ENCODE results near the gene ANKRD33B. TPM values are rescaled to one million over a fixed set of nuclear protein-coding genes. Genes with fewer than 3 reads are reported as not detected.
A peak's percentile ranks its signal among the peaks of the same experiment; 100 is the strongest.
"Not testable (repeated sequence)": the region's sequence is repeated elsewhere in the genome, so short reads cannot be mapped to it uniquely, and the experiment has no call there.

Gene ANKRD33B
- polyA plus RNA-seq, 3 donors from 2014 or later, result 0.13 to 0.15 TPM; not detected in 1

- Mint-ChIP-seq H3K4me1 (peaks cover 14 to 20% of the 10 kb centered on the region in 2 donors), H3K36me3 (no peaks in the 10 kb centered on the region), H3K27me3 (ENCODE audit: low read depth in 3 of 3) (no peaks in the 10 kb centered on the region), H3K4me3 (no peak overlapping the region), H3K9me3 (no peaks in the 10 kb centered on the region), H3K27ac (peak overlapping the region in 1 of 6 donors; percentile 13)
- DNase-seq, result no peak
Observed at GRCh38 chr5:10604975-10605374, 41.1 kb downstream of the ANKRD33B start.

- H3K9me3 Mint-ChIP-seq; H3K27me3 Mint-ChIP-seq (ENCODE audit: low read depth in 3 of 3); DNase-seq; H3K36me3 Mint-ChIP-seq; H3K27ac Mint-ChIP-seq: not testable (repeated sequence)
- H3K4me1 Mint-ChIP-seq, result peaks cover 14 to 20% of the 10 kb centered on the region in 2 donors
- peak overlapping the region in 1 of 5 donors; percentile 75 for H3K4me3 Mint-ChIP-seq
Observed at GRCh38 chr5:10606632-10607022, 42.8 kb downstream of the ANKRD33B start.

- H3K4me3 Mint-ChIP-seq, result peak overlapping the region in 4 of 5 donors; percentile 9 to 75 (median 62)
- H3K27ac Mint-ChIP-seq, result peak overlapping the region in 3 of 6 donors; percentile 38 to 78 (median 42)
- no peaks in the 10 kb centered on the region for H3K36me3 Mint-ChIP-seq
- no peaks in the 10 kb centered on the region for H3K9me3 Mint-ChIP-seq
- H3K27me3 Mint-ChIP-seq (ENCODE audit: low read depth in 3 of 3), result peaks cover 0 to 2% (median 0%) of the 10 kb centered on the region in 3 donors
- no peak for DNase-seq
- peaks cover 14 to 20% of the 10 kb centered on the region in 2 donors for H3K4me1 Mint-ChIP-seq
Observed at GRCh38 chr5:10607023-10607665, 43.3 kb downstream of the ANKRD33B start.

GRCh38 chr5:10607666-10608073 lies 43.8 kb downstream of the ANKRD33B start:
- Mint-ChIP-seq H3K4me1 (peaks cover 14 to 20% of the 10 kb centered on the region in 2 donors), H3K9me3 (no peaks in the 10 kb centered on the region), H3K4me3 (peak overlapping the region in 4 of 5 donors; percentile 27 to 75 (median 62)), H3K27me3 (ENCODE audit: low read depth in 3 of 3) (peaks cover 0 to 2% (median 0%) of the 10 kb centered on the region in 3 donors), H3K27ac (peak overlapping the region in 3 of 6 donors; percentile 13 to 78 (median 42)), H3K36me3 (no peaks in the 10 kb centered on the region)
- no peak for DNase-seq

GRCh38 chr5:10608081-10608480 lies 44.2 kb downstream of the ANKRD33B start:
- peaks cover 14 to 20% of the 10 kb centered on the region in 2 donors for H3K4me1 Mint-ChIP-seq
- not testable (repeated sequence) for H3K27me3 Mint-ChIP-seq (ENCODE audit: low read depth in 3 of 3); DNase-seq; H3K9me3 Mint-ChIP-seq; H3K36me3 Mint-ChIP-seq
- H3K4me3 Mint-ChIP-seq, result peak overlapping the region in 4 of 5 donors; percentile 27 to 75 (median 62)
- peak overlapping the region in 1 of 6 donors; percentile 42 for H3K27ac Mint-ChIP-seq

- Mint-ChIP-seq H3K4me1 (peaks cover 14 to 20% of the 10 kb centered on the region in 2 donors), H3K9me3 (no peaks in the 10 kb centered on the region), H3K4me3 (no peak overlapping the region), H3K36me3 (no peaks in the 10 kb centered on the region), H3K27me3 (ENCODE audit: low read depth in 3 of 3) (peaks cover 0 to 2% (median 2%) of the 10 kb centered on the region in 3 donors), H3K27ac (no peak overlapping the region)
- DNase-seq, result no peak
Observed at GRCh38 chr5:10610058-10610457, 46.2 kb downstream of the ANKRD33B start.

GRCh38 chr5:10611290-10611689 lies 47.4 kb downstream of the ANKRD33B start:
- H3K9me3 Mint-ChIP-seq, result no peaks in the 10 kb centered on the region
- DNase-seq, result no peak
- no peaks in the 10 kb centered on the region for H3K36me3 Mint-ChIP-seq
- peaks cover 0 to 2% (median 2%) of the 10 kb centered on the region in 3 donors for H3K27me3 Mint-ChIP-seq (ENCODE audit: low read depth in 3 of 3)
- H3K4me1 Mint-ChIP-seq, result peaks cover 14 to 17% of the 10 kb centered on the region in 2 donors
- no peak overlapping the region for H3K4me3 Mint-ChIP-seq
- no peak overlapping the region for H3K27ac Mint-ChIP-seq

GRCh38 chr5:10612251-10612650 lies 48.4 kb downstream of the ANKRD33B start:
- Mint-ChIP-seq H3K27me3 (ENCODE audit: low read depth in 3 of 3) (peaks cover 0 to 4% (median 2%) of the 10 kb centered on the region in 3 donors), H3K9me3 (no peaks in the 10 kb centered on the region), H3K27ac (no peak overlapping the region), H3K4me3 (no peak overlapping the region), H3K36me3 (no peaks in the 10 kb centered on the region), H3K4me1 (peaks cover 9 to 12% of the 10 kb centered on the region in 2 donors)
- DNase-seq, result no peak

GRCh38 chr5:10615693-10616092 lies 51.8 kb downstream of the ANKRD33B start:
- H3K27ac Mint-ChIP-seq, result no peak overlapping the region
- DNase-seq, result no peak
- peaks cover 0 to 4% (median 3%) of the 10 kb centered on the region in 3 donors for H3K27me3 Mint-ChIP-seq (ENCODE audit: low read depth in 3 of 3)
- H3K4me3 Mint-ChIP-seq, result no peak overlapping the region
- no peaks in the 10 kb centered on the region for H3K4me1 Mint-ChIP-seq
- no peaks in the 10 kb centered on the region for H3K9me3 Mint-ChIP-seq
- no peaks in the 10 kb centered on the region for H3K36me3 Mint-ChIP-seq

- no peaks in the 10 kb centered on the region for H3K4me1 Mint-ChIP-seq
- H3K27me3 Mint-ChIP-seq (ENCODE audit: low read depth in 3 of 3), result peaks cover 0 to 7% (median 2%) of the 10 kb centered on the region in 3 donors
- H3K36me3 Mint-ChIP-seq, result no peaks in the 10 kb centered on the region
- H3K27ac Mint-ChIP-seq, result no peak overlapping the region
- no peak overlapping the region for H3K4me3 Mint-ChIP-seq
- no peaks in the 10 kb centered on the region for H3K9me3 Mint-ChIP-seq
- DNase-seq, result no peak
Observed at GRCh38 chr5:10617103-10617502, 53.2 kb downstream of the ANKRD33B start.

- no peak for DNase-seq
- Mint-ChIP-seq H3K4me3 (no peak overlapping the region), H3K27ac (no peak overlapping the region), H3K9me3 (no peaks in the 10 kb centered on the region), H3K27me3 (ENCODE audit: low read depth in 3 of 3) (peaks cover 0 to 8% (median 2%) of the 10 kb centered on the region in 3 donors), H3K4me1 (no peaks in the 10 kb centered on the region), H3K36me3 (no peaks in the 10 kb centered on the region)
Observed at GRCh38 chr5:10618311-10618710, 54.4 kb downstream of the ANKRD33B start.

GRCh38 chr5:10619649-10620048 lies 55.8 kb downstream of the ANKRD33B start:
- H3K4me1 Mint-ChIP-seq, result no peaks in the 10 kb centered on the region
- H3K4me3 Mint-ChIP-seq, result no peak overlapping the region
- DNase-seq, result no peak
- H3K27ac Mint-ChIP-seq, result no peak overlapping the region
- H3K27me3 Mint-ChIP-seq (ENCODE audit: low read depth in 3 of 3), result peaks cover 0 to 6% (median 2%) of the 10 kb centered on the region in 3 donors
- H3K9me3 Mint-ChIP-seq, result no peaks in the 10 kb centered on the region
- no peaks in the 10 kb centered on the region for H3K36me3 Mint-ChIP-seq

GRCh38 chr5:10620346-10620745 lies 56.5 kb downstream of the ANKRD33B start:
- peaks cover 0 to 6% (median 2%) of the 10 kb centered on the region in 3 donors for H3K27me3 Mint-ChIP-seq (ENCODE audit: low read depth in 3 of 3)
- H3K27ac Mint-ChIP-seq, result no peak overlapping the region
- H3K36me3 Mint-ChIP-seq, result peaks cover 0 to 3% (median 0%) of the 10 kb centered on the region in 3 donors
- no peak for DNase-seq
- no peak overlapping the region for H3K4me3 Mint-ChIP-seq
- no peaks in the 10 kb centered on the region for H3K4me1 Mint-ChIP-seq
- no peaks in the 10 kb centered on the region for H3K9me3 Mint-ChIP-seq

- peaks cover 0 to 3% (median 0%) of the 10 kb centered on the region in 3 donors for H3K36me3 Mint-ChIP-seq
- H3K9me3 Mint-ChIP-seq, result no peaks in the 10 kb centered on the region
- H3K4me1 Mint-ChIP-seq, result peaks cover 0 to under 1% of the 10 kb centered on the region in 2 donors
- H3K4me3 Mint-ChIP-seq, result peak overlapping the region in 1 of 5 donors; percentile 61
- DNase-seq, result no peak
- H3K27me3 Mint-ChIP-seq (ENCODE audit: low read depth in 3 of 3), result peaks cover 2 to 6% (median 3%) of the 10 kb centered on the region in 3 donors
- peak overlapping the region in 1 of 6 donors; percentile 82 for H3K27ac Mint-ChIP-seq
Observed at GRCh38 chr5:10621832-10622231, 58.0 kb downstream of the ANKRD33B start.

Data from immature natural killer cell (primary cell).